GM20000 (cell line): ENCODE measurements around the gene DIAPH3.
A peak's percentile ranks its signal among the peaks of the same experiment; 100 is the strongest.
"Not testable (repeated sequence)": the region's sequence is repeated elsewhere in the genome, so short reads cannot be mapped to it uniquely, and the experiment has no call there.

Experiments used
- DNase-seq: peaks from one replicate; pipeline ENCODE4 v3.0.0; 2012; ENCODE audit warnings: low spot score
- TF ChIP-seq, protein P1 (sequence below): IDR thresholded peaks from 2 replicates; pipeline ENCODE4 v1.5.1; 2012; ENCODE audit warnings: mild to moderate bottlenecking, control low read depth; ENCODE audit errors: extremely low read depth, missing control alignments

Gene DIAPH3, protein sequence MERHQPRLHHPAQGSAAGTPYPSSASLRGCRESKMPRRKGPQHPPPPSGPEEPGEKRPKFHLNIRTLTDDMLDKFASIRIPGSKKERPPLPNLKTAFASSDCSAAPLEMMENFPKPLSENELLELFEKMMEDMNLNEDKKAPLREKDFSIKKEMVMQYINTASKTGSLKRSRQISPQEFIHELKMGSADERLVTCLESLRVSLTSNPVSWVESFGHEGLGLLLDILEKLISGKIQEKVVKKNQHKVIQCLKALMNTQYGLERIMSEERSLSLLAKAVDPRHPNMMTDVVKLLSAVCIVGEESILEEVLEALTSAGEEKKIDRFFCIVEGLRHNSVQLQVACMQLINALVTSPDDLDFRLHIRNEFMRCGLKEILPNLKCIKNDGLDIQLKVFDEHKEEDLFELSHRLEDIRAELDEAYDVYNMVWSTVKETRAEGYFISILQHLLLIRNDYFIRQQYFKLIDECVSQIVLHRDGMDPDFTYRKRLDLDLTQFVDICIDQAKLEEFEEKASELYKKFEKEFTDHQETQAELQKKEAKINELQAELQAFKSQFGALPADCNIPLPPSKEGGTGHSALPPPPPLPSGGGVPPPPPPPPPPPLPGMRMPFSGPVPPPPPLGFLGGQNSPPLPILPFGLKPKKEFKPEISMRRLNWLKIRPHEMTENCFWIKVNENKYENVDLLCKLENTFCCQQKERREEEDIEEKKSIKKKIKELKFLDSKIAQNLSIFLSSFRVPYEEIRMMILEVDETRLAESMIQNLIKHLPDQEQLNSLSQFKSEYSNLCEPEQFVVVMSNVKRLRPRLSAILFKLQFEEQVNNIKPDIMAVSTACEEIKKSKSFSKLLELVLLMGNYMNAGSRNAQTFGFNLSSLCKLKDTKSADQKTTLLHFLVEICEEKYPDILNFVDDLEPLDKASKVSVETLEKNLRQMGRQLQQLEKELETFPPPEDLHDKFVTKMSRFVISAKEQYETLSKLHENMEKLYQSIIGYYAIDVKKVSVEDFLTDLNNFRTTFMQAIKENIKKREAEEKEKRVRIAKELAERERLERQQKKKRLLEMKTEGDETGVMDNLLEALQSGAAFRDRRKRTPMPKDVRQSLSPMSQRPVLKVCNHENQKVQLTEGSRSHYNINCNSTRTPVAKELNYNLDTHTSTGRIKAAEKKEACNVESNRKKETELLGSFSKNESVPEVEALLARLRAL

DNA sequence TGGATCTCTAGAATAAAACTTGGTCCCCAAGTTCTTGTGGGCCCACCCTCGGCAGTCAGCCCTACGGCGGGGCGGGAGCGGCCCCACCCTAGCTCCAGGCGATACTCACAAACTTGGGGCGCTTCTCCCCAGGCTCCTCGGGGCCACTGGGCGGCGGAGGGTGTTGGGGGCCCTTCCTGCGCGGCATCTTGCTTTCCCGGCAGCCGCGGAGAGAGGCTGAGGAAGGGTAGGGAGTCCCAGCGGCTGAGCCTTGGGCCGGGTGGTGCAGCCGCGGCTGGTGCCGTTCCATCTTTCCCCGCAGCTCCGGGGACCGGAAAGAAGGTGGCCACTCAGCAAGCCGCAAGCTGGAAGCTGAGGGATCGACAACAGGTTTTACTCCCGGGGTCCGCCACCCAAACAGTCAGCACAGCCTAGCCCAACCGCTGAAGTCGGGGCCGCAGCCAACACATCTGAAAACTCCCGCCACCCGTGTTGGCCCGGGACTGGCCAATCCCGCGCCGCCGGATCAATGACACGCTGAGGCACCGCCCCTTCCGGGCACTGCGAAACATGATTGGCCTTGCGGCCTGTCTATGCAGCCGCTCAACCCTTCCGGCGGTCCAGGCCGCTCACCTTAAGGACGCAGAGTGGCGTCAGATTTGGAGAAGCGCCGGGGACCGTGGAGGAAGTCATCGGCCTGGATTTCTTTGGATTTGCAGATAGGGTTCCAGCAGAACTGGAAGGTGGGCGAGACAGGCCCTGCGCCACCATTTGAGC is at the start of gene DIAPH3:
Gene DIAPH3 (minus strand): TSS at position 451 of the 756 bp plus-strand sequence. CDS start 162 bp downstream, at position 289.
- TF ChIP-seq, protein P1, sequence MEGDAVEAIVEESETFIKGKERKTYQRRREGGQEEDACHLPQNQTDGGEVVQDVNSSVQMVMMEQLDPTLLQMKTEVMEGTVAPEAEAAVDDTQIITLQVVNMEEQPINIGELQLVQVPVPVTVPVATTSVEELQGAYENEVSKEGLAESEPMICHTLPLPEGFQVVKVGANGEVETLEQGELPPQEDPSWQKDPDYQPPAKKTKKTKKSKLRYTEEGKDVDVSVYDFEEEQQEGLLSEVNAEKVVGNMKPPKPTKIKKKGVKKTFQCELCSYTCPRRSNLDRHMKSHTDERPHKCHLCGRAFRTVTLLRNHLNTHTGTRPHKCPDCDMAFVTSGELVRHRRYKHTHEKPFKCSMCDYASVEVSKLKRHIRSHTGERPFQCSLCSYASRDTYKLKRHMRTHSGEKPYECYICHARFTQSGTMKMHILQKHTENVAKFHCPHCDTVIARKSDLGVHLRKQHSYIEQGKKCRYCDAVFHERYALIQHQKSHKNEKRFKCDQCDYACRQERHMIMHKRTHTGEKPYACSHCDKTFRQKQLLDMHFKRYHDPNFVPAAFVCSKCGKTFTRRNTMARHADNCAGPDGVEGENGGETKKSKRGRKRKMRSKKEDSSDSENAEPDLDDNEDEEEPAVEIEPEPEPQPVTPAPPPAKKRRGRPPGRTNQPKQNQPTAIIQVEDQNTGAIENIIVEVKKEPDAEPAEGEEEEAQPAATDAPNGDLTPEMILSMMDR, result no peak
- peak; percentile 91 for DNase-seq

DNA sequence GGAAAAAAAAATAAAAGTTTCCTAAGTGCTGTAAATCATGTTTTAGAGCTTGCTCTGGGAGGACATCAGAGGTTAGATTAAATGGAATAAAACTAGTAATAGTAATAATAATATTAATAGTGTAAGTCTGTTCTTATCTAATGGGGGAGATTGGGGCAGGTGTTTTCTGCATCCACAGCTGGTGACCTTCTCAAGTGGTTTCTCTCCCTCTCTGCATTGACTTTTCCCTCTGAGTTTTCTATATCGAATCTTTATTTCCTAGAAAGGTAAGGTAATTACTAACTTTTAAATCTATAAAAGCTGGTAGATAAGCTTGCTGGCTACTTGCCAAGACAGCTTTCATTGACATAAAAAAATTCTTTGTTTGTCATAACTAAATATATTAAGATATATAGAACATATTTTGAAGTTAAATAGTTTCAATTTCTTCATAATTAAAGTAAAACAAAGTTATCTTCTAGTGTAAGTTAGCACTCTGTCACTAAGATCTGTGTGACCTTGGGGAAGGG is 49.6 kb upstream of the DIAPH3 start:
- TF ChIP-seq, protein P1, result no peak
- DNase-seq, result no peak

DNA sequence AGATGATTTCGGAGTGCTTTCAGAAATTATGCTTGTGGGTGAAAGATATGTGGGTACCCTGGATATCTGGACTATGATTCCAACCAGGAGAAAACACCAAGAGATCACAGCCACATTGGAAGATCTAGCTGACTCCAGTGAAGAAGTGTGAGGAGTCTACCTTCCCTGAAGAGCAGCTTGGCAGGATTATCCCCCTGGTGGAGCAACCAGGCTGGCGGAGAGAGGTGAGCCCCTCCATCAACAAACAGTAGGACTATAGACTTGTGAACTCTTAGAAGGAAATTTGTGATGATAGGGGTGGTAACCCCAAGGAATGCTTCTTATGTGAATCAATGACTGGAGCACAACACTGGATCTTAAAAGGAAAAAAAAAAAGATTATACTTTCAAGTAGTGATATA is 47.8 kb upstream of the DIAPH3 start:
- no peak for DNase-seq
- TF ChIP-seq, protein P1, result no peak

DNA sequence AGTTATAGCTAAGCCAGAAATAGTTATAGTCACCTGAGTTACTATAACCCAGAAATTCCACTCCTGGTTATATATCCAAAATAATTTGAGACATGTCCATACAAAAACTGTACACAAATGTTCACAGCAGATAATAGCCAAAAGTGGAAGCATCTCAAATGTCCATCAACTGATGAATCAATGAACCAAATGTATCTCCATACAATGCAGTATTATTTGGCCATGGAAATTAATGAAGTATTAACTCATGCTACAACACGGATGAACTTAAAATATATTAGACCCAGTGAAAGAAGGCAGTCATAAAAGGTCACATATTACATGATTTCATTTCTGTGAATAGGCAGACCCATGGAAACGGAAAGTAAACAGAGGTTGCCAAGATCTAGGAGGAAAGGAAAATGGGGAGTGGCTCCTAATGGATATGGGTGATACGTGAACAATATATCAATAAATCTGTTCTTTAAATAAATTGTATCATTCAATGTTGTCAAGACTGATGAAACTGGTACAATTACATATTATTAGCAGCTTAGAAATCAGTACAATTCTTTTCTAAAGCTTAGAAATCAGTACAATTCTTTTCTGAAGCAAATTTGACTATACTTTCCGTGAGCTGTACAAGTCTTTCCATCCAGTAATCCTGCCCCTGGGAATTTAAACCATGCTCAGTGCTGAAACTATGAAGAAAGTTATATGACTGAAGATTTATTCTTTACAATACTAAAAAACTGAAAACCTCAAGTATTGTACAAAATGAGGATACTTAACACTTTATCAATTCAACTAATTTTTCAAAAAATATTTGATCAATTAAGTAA is 47.0 kb upstream of the DIAPH3 start:
- DNase-seq, result no peak
- TF ChIP-seq, protein P1, result no peak

DNA sequence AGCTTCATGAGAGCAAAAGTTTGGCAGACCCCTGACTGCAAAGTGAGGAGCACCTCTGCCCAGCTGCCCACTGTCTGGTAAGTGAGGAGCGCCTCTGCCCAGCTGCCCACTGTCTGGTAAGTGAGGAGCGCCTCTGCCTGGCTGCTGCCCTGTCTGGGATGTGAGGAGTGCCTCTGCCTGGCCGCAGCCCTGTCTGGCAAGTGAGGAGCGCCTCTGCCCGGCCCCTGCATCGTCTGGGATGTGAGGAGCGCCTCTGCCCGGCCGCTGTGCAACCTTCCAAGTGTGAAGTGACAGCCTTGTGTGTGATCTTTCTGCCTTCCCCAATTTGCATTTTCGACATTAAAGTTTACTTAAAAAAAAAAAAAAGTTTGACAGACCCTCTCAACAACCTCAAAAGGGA is 41.8 kb upstream of the DIAPH3 start:
- DNase-seq, result not testable (repeated sequence)

DNA sequence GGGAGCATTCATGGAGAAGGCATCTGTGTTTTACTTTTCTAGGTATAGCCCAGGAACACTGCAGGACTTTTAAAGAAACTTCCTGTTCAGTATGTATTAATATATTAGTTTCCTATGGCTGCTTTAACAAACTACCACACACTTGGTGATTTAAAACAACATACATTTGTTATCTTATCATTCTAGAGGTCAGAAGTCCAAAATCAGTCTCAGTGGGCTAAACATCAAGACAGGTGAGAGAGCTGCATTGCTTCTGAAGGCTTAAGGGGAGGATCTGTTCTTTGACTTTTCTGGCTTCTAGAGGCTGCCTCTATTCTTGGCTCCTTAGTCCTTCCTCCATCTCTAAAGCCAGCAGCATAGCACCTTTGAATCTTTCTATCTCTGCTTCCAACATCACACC is 37.6 kb upstream of the DIAPH3 start:
- TF ChIP-seq, protein P1, result no peak
- no peak for DNase-seq

DNA sequence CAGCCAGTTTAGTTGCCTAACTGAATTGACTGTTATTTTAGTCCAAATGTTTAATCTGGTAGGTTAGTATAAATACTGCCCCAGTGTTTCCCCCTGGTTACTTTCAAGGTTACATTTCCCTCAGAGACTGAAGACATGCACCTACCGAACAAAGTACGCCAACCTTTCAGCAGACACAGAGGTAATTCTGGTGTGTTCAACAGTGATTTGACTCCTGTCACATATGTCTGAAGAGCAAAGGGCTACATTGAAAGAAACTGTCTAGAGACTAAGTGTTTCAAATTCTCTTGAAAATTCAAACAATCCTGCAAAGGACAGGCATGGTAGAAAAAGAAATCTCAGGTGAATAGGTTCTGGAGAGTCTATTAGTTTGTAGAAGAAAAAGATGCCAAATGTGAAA is 32.2 kb upstream of the DIAPH3 start:
- not testable (repeated sequence) for DNase-seq
